CD14-positive monocyte (primary cell): ENCODE data around the gene OXTR. TPM values are rescaled to one million over a fixed set of nuclear protein-coding genes. Genes with fewer than 3 reads are reported as not detected.

Experiments used
- DNase-seq, 3 donors: peaks; one replicate each; pipeline ENCODE4 v3.0.0-alpha.2; 2011 to 2022
- H2AFZ ChIP-seq: 2 replicates; pipeline ENCODE4 v1.6.0; 2012; ENCODE audit warnings: mild to moderate bottlenecking, low read depth, low read length, inconsistent platforms; ENCODE audit not compliant: insufficient read depth, poor library complexity, severe bottlenecking
- H3K27ac ChIP-seq, 2 donors: 1 replicate in 1 of 2; 2 replicates in 1 of 2; pipeline ENCODE4 v1.5.1; 2012 to 2013; ENCODE audit warnings: low read length in 2 of 2, control low read depth in 1 of 2, inconsistent platforms in 1 of 2, low read depth in 1 of 2, mild to moderate bottlenecking in 1 of 2
- H3K27me3 ChIP-seq, 2 donors: one replicate each; pipeline versions ENCODE4 v1.6.0 to v1.6.1; 2011 to 2013; ENCODE audit warnings: low read length in 2 of 2; ENCODE audit not compliant: control insufficient read depth in 2 of 2, insufficient read depth in 2 of 2
- H3K36me3 ChIP-seq, 2 donors: replicated peaks in 1 of 2; 1 replicate in 1 of 2; 2 replicates in 1 of 2; pipeline versions ENCODE4 v1.5.1 to v1.6.1; 2012 to 2013; ENCODE audit warnings: low read length in 2 of 2, control low read depth in 1 of 2, inconsistent platforms in 1 of 2, mild to moderate bottlenecking in 1 of 2; ENCODE audit not compliant: insufficient read depth in 2 of 2, control insufficient read depth in 1 of 2
- H3K4me1 ChIP-seq, 2 donors: 1 replicate in 1 of 2; 2 replicates in 1 of 2; pipeline versions ENCODE4 v1.5.1 to v1.6.1; 2012 to 2013; ENCODE audit warnings: low read length in 2 of 2, control low read depth in 1 of 2, inconsistent platforms in 1 of 2, mild to moderate bottlenecking in 1 of 2, moderate library complexity in 1 of 2; ENCODE audit not compliant: insufficient read depth in 2 of 2, control insufficient read depth in 1 of 2
- H3K4me2 ChIP-seq: replicated peaks from 2 replicates; pipeline ENCODE3; 2012; ENCODE audit warnings: low read length, moderate library complexity, mild to moderate bottlenecking; ENCODE audit not compliant: poor library complexity, severe bottlenecking; ENCODE audit errors: extremely low read depth
- H3K4me3 ChIP-seq, 3 experiments: fragments of 200-600 bp in 1 of 3; sonication (generic) in 1 of 3; replicated peaks in 1 of 3; 1 replicate in 2 of 3; 2 replicates in 1 of 3; pipeline ENCODE4 v1.5.1; 2011 to 2013; ENCODE audit warnings: low read length in 3 of 3, mild to moderate bottlenecking in 3 of 3, control low read depth in 2 of 3, low read depth in 2 of 3, inconsistent platforms in 1 of 3, moderate library complexity in 1 of 3
- H3K79me2 ChIP-seq: 2 replicates; pipeline ENCODE4 v1.6.0; 2012; ENCODE audit warnings: mild to moderate bottlenecking, control low read depth, inconsistent platforms, low read length, moderate library complexity; ENCODE audit not compliant: insufficient read depth
- H3K9ac ChIP-seq: 2 replicates; pipeline ENCODE4 v1.6.0; 2017; ENCODE audit warnings: low read length, mild to moderate bottlenecking; ENCODE audit not compliant: insufficient read depth, poor library complexity, severe bottlenecking
- H3K9me3 ChIP-seq, 2 donors: replicated peaks in 1 of 2; 1 replicate in 1 of 2; 2 replicates in 1 of 2; pipeline versions ENCODE4 v1.5.1 to v1.6.1; 2012 to 2013; ENCODE audit warnings: low read length in 2 of 2, control low read depth in 1 of 2; ENCODE audit not compliant: control insufficient read depth in 1 of 2, insufficient read depth in 1 of 2
- H4K20me1 ChIP-seq: 2 replicates; pipeline ENCODE4 v1.6.0; 2012; ENCODE audit warnings: mild to moderate bottlenecking, low read length, control low read depth, moderate library complexity; ENCODE audit not compliant: insufficient read depth
- H3K27ac Mint-ChIP-seq, 7 donors: one replicate each; pipeline ENCODE4 v1.8.0; 2020; ENCODE audit warnings: mild to moderate bottlenecking in 7 of 7, mixed read lengths in 7 of 7, moderate library complexity in 6 of 7, inconsistent platforms in 2 of 7
- H3K27me3 Mint-ChIP-seq, 3 donors: one replicate each; pipeline ENCODE4 v1.8.0; 2021 to 2022; ENCODE audit warnings: low read depth in 3 of 3, mild to moderate bottlenecking in 3 of 3, mixed read lengths in 3 of 3, moderate library complexity in 3 of 3, inconsistent platforms in 1 of 3
- H3K36me3 Mint-ChIP-seq, 2 donors: one replicate each; pipeline ENCODE4 v1.8.0; 2020; ENCODE audit warnings: mixed read lengths in 2 of 2, inconsistent platforms in 1 of 2, mild to moderate bottlenecking in 1 of 2
- H3K4me1 Mint-ChIP-seq: one replicate; pipeline ENCODE4 v1.8.0; 2020; ENCODE audit warnings: mild to moderate bottlenecking, mixed read lengths
- H3K4me3 Mint-ChIP-seq, 2 donors: one replicate each; pipeline ENCODE4 v1.8.0; 2020; ENCODE audit warnings: mild to moderate bottlenecking in 2 of 2, mixed read lengths in 2 of 2, moderate library complexity in 1 of 2
- H3K9me3 Mint-ChIP-seq, 7 donors: one replicate each; pipeline ENCODE4 v1.8.0; 2020 to 2022; ENCODE audit warnings: mixed read lengths in 7 of 7, mild to moderate bottlenecking in 6 of 7, moderate library complexity in 6 of 7, inconsistent platforms in 2 of 7
- WGBS: methylation state at CpG from one replicate; pipeline ENCODE4 v1.1.5; 2013; ENCODE audit warnings: missing lambda C conversion rate; ENCODE audit not compliant: insufficient coverage; 5-methylcytosine and 5-hydroxymethylcytosine counted together
- intact Hi-C, 2 donors: fragments of 100-400 bp; cut with micrococcal nuclease; formaldehyde crosslinking; loops; one replicate each; pipeline versions ENCODE4 v1.15.0 to v1.15.1; 2023
- polyA plus RNA-seq, 3 donors: library from polyadenylated mRNA; depleted of rRNA in 1 of 3; unstranded in 2 of 3; stranded (reverse) in 1 of 3; fragments of 300-500 nt in 2 of 3; fragments of >200 nt in 1 of 3; fragmentation: Illumina TruSeq in 2 of 3; gene quantifications; 1 replicate in 2 of 3; 2 replicates in 1 of 3; pipeline ENCODE4 v1.2.3, GENCODE V29; 2012 to 2021
- TF ChIP-seq, protein P1 (sequence below): fragments of 200-600 bp; IDR thresholded peaks from one replicate; pipeline ENCODE4 v1.8.0; 2022; ENCODE audit warnings: antibody characterized with exemption, mild to moderate bottlenecking

The OXTR gene
- polyA plus RNA-seq, 3 donors: 0.03 to 0.07 TPM; not detected in 1

DNA sequence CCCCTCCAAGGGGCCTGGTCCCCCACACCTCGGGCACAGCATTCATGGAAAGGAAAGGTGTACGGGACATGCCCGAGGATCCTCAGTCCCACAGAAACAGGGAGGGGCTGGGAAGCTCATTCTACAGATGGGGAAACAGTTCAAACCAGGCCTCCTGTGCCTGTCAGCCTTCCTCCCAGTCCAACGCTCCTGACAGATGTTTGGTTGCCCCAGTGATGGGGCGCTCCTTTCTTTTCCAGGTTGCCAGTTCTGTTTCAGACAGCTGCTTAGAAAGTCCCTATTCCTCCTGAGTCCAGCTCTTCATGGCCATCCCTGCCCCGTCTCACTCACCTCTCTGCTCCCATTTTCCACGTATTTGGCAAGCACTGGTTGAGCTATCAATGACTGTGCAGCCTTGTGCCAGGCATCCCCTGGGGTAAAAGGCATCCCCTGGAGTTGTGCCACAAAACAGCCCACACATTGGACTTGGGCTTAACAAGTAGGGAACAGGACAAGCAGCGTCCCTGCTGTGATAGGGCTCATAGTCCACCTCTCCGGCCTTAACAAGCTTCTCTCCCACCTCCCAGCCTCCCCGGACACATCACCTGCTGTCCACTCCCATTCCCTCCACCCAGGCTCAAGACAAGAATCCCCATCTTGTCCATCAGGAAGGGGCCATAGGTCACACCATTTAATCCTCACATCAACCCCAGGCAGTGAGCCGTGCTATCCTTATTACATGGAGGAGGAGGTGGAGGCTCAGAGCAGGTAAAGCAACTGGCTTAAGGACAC is 6.6 kb downstream of the OXTR start:
- H3K36me3 ChIP-seq: no peaks in the 10 kb centered on the region
- TF ChIP-seq, protein P1, sequence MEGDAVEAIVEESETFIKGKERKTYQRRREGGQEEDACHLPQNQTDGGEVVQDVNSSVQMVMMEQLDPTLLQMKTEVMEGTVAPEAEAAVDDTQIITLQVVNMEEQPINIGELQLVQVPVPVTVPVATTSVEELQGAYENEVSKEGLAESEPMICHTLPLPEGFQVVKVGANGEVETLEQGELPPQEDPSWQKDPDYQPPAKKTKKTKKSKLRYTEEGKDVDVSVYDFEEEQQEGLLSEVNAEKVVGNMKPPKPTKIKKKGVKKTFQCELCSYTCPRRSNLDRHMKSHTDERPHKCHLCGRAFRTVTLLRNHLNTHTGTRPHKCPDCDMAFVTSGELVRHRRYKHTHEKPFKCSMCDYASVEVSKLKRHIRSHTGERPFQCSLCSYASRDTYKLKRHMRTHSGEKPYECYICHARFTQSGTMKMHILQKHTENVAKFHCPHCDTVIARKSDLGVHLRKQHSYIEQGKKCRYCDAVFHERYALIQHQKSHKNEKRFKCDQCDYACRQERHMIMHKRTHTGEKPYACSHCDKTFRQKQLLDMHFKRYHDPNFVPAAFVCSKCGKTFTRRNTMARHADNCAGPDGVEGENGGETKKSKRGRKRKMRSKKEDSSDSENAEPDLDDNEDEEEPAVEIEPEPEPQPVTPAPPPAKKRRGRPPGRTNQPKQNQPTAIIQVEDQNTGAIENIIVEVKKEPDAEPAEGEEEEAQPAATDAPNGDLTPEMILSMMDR: no peak
- no peaks in the 10 kb centered on the region for H3K36me3 Mint-ChIP-seq
- no peak overlapping the region for H3K4me2 ChIP-seq
- no peaks in the 10 kb centered on the region for H3K9me3 ChIP-seq
- H3K4me3 Mint-ChIP-seq: no peak overlapping the region
- H4K20me1 ChIP-seq: no peaks in the 10 kb centered on the region
- H3K27me3 ChIP-seq: peaks cover 6 to 14% of the 10 kb centered on the region in 2 donors
- intact Hi-C loops: no loop called here
- H2AFZ ChIP-seq: no peak overlapping the region
- H3K9me3 Mint-ChIP-seq: peaks cover 0 to 2% (median 0%) of the 10 kb centered on the region in 7 donors
- H3K27me3 Mint-ChIP-seq: peaks cover 18 to 22% (median 18%) of the 10 kb centered on the region in 3 donors
- no peak overlapping the region for H3K27ac Mint-ChIP-seq
- H3K4me3 ChIP-seq: no peak overlapping the region
- no peak overlapping the region for H3K9ac ChIP-seq
- H3K79me2 ChIP-seq: no peaks in the 10 kb centered on the region
- H3K4me1 ChIP-seq: no peaks in the 10 kb centered on the region
- WGBS: 93% methylated on average over 5 of the region's 11 CpGs
- H3K4me1 Mint-ChIP-seq: no peaks in the 10 kb centered on the region
- H3K27ac ChIP-seq: no peak overlapping the region
- DNase-seq: no peak

GRCh38 chr3:8761866-8762265 is 7.5 kb downstream of the OXTR start:
- Histone ChIP-seq H4K20me1 (no peaks in the 10 kb centered on the region), H3K9me3 (no peaks in the 10 kb centered on the region), H3K4me3 (no peak overlapping the region), H3K9ac (no peak overlapping the region), H3K36me3 (no peaks in the 10 kb centered on the region), H3K27me3 (peaks cover 2 to 7% of the 10 kb centered on the region in 2 donors), H3K27ac (no peak overlapping the region), H2AFZ (no peak overlapping the region), H3K4me1 (no peaks in the 10 kb centered on the region), H3K79me2 (no peaks in the 10 kb centered on the region), H3K4me2 (no peak overlapping the region)
- TF ChIP-seq, protein P1: no peak
- no peak overlapping the region for H3K27ac Mint-ChIP-seq
- intact Hi-C loops: no loop called here
- peaks cover 9 to 14% (median 11%) of the 10 kb centered on the region in 3 donors for H3K27me3 Mint-ChIP-seq
- DNase-seq: no peak
- no peaks in the 10 kb centered on the region for H3K9me3 Mint-ChIP-seq
- H3K4me1 Mint-ChIP-seq: no peaks in the 10 kb centered on the region
- H3K36me3 Mint-ChIP-seq: no peaks in the 10 kb centered on the region
- no peak overlapping the region for H3K4me3 Mint-ChIP-seq
- 90% methylated on average over 3 of the region's 5 CpGs for WGBS
